HG03159 (cell line): ENCODE data around the gene PCYT2.

Experiments used
- ATAC-seq: cut with Tn5 transposase; IDR thresholded peaks from one replicate; pipeline ENCODE4 v1.9.1; 2021; ENCODE audit warnings: mild to moderate bottlenecking, moderate library complexity; ENCODE audit not compliant: unreplicated experiment

Gene PCYT2

DNA sequence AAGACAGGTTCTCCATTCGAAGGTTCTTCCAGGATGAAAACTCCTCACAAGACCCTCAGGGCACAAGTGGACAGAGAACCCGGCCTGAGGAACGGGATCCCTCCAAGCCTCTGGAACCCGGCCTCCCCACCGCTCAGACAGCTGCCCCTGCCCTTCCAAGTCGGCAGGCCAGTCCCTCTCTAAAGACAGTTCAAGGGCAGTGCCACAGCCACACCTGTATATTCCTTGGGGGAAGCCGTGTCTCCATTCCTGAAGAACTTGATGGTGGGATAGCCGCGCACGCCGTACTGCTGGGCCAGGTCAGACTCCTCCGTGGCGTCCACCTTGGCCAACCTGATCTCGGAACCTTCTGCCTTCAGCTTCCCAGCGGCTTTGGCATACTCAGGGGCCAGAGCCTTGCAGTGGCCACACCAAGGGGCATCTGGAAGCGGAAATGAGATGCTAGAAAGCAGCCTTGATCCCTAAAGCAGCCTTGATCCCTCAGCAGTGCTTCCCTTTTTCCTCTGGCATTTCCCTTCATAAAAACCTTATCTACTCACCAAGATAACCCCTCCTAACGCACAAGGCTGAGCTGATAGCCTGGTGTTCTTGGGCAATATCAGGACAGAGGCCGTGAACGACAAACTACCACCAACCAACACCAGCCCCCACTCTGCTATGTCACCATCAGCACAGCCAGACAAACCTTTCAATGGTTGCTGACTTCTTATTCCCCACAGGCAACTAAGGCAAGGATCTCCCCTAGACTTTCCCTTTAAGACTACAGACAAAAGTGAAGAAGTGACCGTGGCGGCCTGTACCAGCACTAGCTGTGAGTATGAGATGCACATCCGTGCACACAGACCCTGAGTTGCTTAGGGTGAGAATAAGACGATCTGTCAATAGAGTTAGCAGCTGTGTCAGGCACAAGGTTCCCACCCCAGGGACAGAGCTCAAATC, 52.0 kb downstream of the PCYT2 start:
- no peak for ATAC-seq

DNA sequence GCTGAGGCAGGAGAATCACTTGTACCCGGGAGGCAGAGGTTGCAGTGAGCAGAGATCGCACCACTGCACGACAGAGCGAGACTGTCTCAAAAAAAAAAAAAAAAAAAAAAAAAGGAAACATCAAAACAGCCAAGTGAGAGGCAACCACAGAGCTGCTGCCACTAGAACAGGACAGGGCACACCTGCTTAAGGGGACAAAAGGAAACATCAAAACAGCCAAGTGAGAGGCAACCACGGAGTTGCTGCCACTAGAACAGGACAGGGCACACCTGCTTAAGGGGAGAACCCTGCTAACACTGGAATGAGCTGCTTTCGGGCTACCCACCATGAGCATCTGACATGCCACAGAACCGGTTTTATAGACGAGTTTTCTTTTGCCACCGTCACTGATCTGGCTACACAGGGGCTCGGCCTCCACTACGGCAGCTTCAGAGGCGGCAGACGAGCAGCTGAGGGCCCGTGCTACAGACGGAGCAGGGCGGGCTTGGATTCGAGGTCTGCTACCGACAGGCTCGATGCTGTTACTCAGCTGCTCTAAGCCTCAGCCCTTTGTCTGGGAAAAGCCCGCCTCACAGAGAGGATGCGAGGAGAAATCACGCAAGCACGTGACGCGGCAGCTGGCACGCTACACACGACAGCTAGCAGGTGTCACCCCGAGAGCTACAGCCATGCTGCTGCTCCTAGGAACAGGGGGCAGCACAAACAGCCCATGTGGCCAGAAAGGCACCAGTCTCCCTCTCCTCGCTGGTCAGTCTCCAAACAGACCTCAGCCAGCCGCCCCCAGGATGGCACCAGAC, 52.8 kb downstream of the PCYT2 start:
- ATAC-seq, result no peak

DNA sequence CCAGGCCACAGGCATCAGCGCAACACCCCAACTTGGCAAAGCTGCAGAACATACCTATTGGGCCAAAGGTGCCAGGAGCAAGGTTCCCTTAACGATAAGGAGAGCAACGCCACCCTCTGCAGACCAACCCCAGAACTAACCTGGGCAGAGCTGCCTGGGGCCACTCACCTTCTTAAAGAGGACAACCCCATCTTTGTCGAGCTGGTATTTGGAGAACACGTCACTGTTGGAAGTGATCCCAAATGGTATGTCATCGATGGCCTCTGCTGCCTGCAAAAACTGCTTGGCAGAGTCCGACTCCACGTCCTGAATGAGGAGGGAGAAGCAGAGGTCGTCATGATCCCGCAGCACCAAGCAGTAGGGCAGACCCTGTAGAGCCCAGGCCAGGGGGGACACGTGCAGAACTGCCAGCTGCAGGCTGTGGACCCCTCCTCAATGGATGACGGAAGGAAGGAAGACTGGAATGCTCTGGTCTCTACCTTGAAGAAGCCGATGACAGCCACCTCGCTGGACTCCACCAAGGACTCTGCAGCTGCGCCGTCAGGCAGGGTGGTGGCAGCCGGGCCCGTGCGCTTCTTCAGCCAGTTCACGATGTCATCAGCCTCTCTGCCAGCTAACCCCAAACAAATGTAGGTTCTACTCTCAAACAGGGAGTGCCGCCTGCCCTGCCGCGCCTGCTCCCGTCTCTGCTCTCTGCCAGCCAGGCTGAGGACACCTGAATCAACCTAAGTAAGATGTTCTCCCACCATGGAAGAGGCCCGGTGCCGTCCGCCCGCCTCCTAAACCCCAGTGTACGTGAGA, 56.0 kb downstream of the PCYT2 start:
- ATAC-seq, result no peak

DNA sequence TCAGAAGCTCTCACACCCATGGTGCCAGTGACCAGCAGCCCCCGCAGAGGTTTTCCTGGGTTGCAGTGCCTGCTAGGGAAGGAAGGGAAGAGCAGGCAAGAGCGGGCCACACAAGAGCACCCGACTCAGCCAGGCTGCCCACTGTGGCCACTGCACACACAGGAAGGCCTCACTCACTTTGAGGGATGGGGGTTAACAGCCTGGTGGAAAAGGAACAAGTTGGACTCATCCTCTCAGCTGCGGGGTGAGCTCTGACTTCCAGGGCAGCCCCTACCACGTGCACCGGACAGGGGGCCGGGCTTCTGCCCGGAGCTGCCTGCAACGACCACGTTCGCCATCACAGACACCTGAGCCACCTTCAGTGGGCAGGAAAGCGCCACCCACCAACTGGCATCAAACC, 59.0 kb downstream of the PCYT2 start:
- ATAC-seq, result no peak

DNA sequence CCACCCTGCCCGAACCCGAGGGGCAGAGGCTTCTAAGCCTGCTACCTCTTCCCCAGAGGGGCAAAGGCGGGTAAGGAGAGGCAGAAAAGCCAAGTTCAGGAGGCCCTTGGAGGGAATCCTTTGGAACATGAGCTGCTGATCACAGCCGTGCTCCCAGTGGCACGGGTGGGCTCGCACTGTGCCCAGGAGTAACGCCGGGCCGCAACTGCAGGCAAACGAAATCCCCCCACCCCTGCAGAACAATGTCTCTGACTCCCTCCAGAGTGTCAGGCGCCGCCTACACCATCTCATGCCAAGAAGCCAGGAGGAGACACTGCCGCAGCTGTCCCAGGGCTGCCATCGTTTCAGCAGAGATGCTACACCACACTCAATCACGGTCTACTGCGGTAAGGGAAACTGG, 59.8 kb downstream of the PCYT2 start:
- ATAC-seq, result no peak
